CD4-positive, alpha-beta T cell treated with Interleukin-1 beta for 1 hour (primary cell): ENCODE results near the gene DNAJC5.
"Not testable (repeated sequence)": the region's sequence is repeated elsewhere in the genome, so short reads cannot be mapped to it uniquely, and the experiment has no call there.

Source experiments
- DNase-seq, 2 donors: peaks; one replicate each; pipeline ENCODE4 v3.0.0-alpha.2; 2020 to 2022

The DNAJC5 gene

DNA sequence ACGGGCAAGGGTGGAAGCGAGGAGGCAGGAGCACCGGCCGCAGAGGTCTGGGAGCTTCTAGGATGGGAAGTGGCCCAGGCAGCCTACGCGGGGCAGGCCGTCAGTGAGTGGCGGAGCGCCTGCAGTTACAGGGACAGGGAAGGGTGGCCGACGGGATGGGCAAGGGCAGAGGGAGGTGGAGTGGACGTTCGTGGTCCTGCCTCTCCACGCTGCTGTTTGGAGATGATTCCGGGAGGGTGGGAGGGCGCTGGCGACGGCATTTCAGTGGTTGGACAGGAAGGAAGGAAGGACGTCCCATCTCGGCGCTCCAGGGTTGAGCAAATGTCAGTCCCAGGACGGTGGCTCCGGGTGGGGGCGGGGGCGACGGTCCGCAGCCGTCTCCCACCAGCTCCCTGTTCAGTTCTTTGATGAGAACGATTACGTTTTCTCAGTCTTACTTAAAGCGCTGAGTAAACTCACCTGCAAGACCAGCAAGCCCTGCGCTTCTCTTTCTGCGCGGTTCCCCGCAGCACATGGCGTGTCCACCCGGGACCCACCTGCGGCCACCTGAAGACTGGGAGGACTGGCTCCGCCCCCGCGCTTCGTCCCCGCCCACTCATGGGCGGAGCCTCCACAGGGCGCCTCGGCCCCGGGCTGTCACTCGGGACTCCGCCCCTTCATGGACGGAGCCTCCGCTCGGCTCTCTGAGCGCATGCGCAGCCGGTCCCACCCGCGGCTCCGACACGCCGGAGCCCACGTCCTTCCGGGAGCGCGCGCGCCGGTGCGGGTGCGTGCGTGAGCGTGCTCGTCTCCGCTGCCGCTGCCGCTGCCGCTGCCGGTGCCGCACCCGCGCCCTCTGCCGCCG is at the start of gene DNAJC5:
TSS of gene DNAJC5 (plus strand) at position 769 of the 844 bp plus-strand sequence. CDS start 33,220 bp downstream, outside the sequence.
- DNase-seq, result peak; percentile 97 to 98

- DNase-seq, result no peak
These were observed 48.7 kb upstream of the DNAJC5 start for GRCh38 chr20:63846128-63846771.

DNA sequence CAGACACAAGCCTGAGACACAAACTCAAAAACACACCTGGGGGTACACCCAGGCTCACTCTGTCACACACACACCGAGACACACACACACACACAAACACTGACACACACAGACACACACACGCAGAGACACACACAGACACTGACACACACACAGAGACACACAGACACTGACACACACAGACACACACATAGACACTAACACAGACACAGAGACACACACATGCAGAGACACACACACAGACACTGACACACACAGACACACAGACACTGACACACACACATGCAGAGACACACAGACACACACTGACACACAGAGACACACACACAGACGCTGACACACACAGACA is 48.1 kb upstream of the DNAJC5 start:
- no peak for DNase-seq

- no peak for DNase-seq
These were observed 47.5 kb upstream of the DNAJC5 start for GRCh38 chr20:63847237-63848002.

DNA sequence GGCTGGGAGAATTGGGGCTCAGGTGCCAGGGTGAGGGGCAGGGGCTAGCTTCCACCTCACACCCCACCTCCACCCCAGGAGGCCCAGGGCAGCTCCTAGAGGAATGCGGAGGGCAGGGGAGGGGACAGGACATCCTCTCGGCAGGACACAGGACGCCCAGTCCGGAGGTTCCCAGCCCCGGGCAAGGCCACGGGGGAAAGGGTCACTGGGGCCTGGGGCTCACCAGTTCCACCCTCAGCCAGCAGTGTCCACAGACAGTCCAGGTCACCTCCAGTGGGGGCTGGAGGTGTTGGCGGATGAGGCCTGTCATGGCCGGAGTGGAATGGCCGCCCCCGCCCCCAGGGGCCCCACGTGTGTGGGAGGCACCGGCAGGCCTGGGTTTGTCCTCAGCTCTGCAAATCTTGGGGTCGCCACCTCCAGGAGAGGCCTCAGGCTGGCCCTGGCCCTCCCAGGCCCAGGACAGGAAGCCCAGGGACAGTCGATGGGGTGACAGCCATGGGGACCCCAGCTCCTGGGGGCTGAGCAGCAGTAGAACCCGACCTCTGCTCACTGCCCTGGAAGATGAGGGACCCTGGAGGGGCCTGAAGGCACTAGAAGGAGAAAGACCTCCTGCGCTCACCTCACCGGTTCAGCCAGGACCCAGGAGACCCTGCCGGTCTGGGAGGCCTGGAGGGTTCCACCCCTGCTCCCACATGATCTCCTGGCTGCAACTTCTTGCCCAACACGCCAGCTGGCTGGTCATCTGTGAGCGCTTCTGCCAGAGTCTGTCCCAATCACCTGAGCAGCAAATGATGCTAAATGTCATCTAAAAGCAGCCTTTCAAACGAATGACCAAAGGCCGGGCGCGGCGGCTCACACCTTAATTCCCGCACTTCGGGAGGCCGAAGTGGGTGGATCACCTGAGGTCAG is 46.7 kb upstream of the DNAJC5 start:
- DNase-seq, result no peak

DNA sequence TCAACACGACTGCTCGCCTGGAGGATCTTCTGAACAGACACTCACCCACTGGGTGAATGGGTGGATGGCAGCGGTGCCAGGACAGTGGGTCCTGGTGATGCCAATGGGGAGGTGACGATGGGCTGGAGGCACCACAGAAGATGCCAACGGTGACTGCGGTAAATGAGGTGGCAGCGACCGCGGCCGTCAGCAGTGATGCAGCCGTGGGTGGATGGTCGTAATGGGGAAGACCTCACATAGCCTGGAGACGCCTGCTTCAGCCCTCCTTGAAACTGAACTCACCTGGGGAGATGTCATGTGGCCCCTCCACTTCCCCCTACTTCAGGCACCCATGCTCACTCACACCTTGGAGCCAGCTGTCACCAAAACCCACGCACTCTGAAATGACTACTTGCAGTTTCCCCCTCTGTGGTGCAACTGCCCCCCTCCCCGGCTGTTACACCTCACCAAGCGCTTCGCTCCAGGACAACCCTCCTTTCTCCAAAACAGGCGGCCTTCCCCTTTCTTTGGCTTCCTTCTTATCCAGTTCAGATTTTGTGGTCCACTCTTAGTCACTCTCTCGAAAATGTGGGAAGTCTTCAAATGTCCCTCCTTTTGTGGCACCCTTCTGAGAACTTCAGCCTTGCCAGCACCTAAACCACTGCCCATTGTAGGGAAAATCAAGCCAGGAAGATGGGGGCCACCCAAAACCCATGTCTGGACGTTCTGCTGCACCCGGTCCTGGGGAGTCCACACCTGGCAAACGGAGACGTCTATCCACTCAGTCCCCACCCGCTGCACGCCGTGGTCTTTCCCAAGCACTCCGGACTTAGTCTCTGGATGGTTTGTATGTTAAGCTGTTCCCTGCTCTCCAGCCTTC is 44.0 kb upstream of the DNAJC5 start:
- DNase-seq, result peak in 1 of 2 donors; percentile 29

DNA sequence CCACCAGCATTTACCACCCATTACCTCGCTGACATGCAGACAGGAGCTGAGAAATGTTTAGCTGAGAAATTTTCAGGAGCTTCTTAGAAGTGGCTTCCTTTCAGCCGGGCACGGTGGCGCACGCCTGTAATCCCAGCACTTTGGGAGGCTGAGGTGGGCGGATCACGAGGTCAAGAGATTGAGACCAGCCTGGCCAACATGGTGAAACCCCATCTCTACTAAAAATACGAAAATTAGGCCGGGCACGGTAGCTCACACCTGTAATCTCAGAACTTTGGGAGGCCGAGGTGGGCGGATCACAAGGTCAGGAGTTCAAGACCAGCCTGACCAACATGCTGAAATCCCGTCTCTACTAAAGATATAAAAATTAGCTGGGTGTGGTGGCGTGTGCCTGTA is 43.4 kb upstream of the DNAJC5 start:
- not testable (repeated sequence) for DNase-seq

- DNase-seq, result not testable (repeated sequence)
These were observed 41.2 kb upstream of the DNAJC5 start for GRCh38 chr20:63853733-63854068.

DNA sequence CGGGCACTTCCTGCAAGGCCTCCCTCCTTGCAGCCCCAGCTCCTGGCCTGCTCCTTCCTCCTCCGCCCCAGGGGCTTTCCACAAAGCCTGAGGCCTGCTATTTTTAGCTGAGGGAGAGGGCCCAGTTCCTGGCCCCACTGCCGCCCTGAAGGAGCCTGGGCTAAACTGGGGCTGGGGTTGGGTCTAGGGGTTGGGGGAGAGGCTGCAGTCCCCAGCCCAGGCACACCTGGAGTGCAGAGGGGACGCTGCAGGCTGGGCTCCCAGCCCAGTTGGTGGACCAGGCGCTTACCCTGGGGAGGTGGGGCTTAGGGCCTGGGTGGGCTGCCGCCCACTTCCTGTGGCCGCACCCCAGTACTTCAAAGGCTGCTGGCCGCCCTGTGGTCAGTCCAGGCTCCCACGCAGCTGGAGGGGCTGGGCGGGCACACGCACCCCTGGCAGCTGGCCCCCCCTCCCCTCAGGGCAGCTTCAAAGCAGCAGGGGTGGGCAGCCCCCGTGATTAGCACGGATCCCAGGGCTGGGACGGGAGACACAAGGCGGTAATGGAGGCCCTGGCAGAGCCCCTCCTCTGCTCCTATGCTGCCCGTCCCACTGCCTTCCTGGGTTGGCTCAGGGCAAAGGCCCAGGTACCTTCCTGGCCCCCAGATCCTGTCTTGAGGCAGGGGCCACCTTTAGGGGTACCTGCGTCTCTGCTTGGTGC is 40.7 kb upstream of the DNAJC5 start:
- peak in 1 of 2 donors; percentile 54 for DNase-seq

- no peak for DNase-seq
These were observed 40.1 kb upstream of the DNAJC5 start for GRCh38 chr20:63854766-63855362.

DNA sequence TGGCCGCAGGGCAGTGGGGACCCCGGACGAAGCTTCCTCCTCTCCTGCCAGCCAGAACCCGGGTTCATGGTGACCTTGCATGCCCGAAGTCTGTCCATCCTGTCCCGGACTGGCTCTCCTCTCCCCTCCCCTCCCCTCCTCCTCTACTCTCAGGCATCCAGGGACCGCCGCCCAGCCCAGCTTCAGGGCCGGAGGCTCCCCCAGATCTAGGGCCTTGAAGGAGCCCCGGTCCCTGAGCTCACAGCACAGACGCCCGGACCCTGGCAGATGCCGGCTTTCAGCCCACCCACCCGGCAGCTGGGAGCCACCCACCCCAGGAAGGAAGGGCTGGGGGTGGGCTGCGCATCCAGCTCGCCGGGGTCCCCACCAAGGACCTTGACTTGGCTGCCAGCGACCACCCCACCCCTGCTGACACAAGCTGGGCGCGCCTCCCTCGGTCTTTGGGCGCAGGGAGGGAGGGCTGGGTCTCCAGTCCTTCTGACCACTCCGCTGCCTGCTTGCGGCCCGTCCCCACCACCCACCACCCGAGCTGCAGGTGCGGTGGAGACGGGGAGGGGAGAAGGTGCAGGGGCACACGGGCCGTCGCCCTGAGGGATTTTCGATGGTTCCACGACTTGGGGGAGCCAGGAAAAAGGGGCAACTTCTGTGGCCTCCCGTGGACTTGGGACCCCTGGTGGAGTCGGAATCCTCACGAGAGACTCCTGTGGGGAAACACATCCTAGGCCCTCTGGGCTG is 39.4 kb upstream of the DNAJC5 start:
- DNase-seq, result no peak

DNA sequence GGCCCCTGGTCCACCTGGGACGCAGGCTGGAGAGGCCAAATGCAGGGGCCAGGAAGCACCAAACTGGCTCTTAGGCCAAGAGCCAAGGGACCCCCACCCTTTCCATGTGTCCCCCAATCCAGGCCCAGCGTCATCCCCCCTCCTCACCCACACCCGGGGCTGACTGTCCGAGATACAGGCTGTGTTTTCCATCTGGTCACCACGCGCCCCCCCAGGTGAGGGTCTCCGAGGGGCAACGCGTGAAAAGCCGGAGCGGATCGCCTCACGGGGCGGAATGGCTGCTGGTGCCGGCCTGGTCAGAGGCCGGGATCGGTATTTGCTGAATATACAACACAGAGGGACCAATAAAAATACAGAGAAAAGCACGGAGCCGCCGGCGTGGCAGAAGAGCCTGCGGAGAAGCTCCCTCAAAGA is 38.8 kb upstream of the DNAJC5 start:
- DNase-seq, result no peak

DNA sequence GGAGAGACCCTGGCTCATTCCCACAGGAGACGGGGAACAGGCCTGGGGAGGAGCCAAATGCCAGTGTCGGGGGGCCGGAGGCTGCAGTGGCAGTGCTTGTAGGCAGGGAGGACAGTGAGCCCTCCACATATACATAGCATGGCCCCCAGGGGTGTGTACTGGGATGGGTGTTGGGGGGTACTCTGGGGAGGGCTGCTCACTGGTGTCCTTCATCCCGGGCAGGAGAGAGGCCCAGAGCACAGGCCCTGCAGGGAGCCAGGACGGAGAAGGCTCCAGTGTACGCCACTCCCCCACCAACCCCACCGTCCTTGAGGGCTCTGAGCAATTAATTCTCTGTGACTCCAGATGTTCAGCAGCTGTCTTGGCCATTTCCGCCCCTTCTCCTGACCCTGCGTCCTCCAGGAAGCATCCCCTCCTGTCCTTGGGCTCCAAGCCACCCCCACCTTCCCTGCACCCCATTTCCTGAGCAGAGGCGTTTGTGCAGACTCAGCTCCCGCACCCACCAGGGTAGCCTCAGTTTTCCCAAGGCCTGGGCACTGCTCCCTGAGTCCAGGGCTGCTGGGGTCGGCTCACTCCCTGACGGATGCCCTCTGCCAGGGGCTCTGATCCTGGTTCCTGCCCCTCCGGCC is 37.0 kb upstream of the DNAJC5 start:
- DNase-seq, result no peak

GRCh38 chr20:63858393-63859165 is 36.3 kb upstream of the DNAJC5 start:
- no peak for DNase-seq

DNA sequence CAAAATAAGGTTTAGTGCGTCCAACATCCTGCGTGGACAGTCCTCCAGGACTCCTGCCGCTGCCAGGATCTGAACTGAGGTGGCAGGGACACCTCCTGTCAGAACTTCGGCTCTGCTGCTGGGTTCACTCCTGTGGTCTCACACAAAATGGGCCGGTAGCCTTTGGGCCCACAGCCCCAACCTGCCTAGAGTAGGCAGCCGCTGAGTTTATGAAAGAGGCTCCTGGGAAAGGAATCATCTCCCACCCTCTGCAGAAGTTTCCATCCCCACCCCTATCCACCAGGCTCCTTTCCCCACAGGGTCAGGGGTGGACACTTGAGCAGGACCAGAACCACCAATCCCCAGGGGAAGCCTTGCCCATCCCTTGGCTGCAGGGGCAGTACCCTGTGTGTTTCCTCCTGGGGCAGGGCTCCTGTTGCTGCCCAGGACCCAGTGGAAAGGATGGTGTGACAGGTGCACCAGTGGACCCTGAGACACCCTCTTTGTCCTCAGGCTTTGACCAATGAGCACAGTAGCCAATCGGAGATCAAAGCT is 35.7 kb upstream of the DNAJC5 start:
- no peak for DNase-seq

DNA sequence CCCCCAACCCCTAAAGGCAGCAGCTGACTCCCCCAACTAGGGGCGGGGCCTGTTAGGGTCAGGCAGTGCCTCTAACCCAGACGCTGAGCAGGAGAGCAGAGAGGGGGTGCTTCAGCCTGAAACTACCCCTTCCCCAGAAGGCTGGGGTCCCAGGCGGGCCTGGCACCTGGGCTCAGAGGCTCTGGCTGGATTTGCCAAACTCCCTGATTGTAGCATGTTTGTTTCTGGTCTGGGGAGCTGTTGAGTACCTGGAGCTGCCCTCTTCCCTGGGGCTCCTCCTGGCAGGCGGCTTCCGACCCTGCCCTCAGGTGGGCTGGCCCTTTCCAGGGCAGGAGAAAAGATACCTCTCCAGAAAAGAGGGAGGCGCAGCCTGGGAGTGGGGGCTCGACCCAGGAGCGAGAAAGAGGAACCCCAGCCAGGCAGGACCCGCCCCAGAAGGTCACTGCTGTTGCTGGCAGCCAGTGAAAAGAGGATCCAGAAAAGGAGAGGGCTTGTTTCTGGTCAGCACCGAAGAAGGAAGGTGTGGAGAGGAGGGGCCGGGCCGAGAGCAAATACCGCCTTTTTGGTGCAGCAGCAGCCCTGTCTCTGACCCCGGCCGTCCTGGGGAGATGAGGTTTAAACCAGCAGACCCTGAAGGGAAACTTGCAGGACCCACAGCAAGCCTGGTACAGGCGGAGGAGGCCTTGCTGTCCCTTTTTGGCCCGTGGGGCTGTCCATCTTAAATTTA is 34.4 kb upstream of the DNAJC5 start:
- peak in 1 of 2 donors; percentile 39 for DNase-seq

GRCh38 chr20:63861365-63861934 is 33.5 kb upstream of the DNAJC5 start, which contains the start of gene ABHD16B:
TSS of gene ABHD16B (plus strand) at chr20:63861498. CDS start at chr20:63861541, 43 bp downstream.
- no peak for DNase-seq
